Liver (tissue), 9 donors: ENCODE data around the gene MYO7A. TPM values are rescaled to one million over a fixed set of nuclear protein-coding genes. Genes with fewer than 3 reads are reported as not detected.

Experiments
- DNase-seq: peaks from one replicate; pipeline ENCODE4 v3.0.0-alpha.2; 2017; ENCODE audit warnings: low spot score
- H3K27ac ChIP-seq, 2 donors: one replicate each; pipeline ENCODE4 v1.7.0; 2013; ENCODE audit warnings: inconsistent platforms in 2 of 2, low read length in 2 of 2, control low read depth in 1 of 2, low read depth in 1 of 2, mild to moderate bottlenecking in 1 of 2
- H3K27me3 ChIP-seq, 4 donors: one replicate each; pipeline versions ENCODE4 v1.6.1 to v1.7.0; 2013; ENCODE audit warnings: low read length in 3 of 4, inconsistent platforms in 1 of 4, mild to moderate bottlenecking in 1 of 4, moderate library complexity in 1 of 4; ENCODE audit not compliant: control insufficient read depth in 4 of 4, insufficient read depth in 4 of 4
- H3K36me3 ChIP-seq, 4 donors: one replicate each; pipeline versions ENCODE4 v1.6.1 to v1.7.0; 2013; ENCODE audit warnings: low read length in 3 of 4, mild to moderate bottlenecking in 3 of 4, low read depth in 1 of 4, moderate library complexity in 1 of 4; ENCODE audit not compliant: control insufficient read depth in 4 of 4, insufficient read depth in 3 of 4
- H3K4me1 ChIP-seq, 4 donors: one replicate each; pipeline versions ENCODE4 v1.6.1 to v1.7.0; 2013; ENCODE audit warnings: low read length in 3 of 4, mild to moderate bottlenecking in 3 of 4, moderate library complexity in 1 of 4; ENCODE audit not compliant: control insufficient read depth in 4 of 4, insufficient read depth in 4 of 4
- H3K4me3 ChIP-seq, 3 donors: one replicate each; pipeline versions ENCODE4 v1.6.1 to v1.7.0; 2013; ENCODE audit warnings: low read length in 3 of 3, control low read depth in 1 of 3, low read depth in 1 of 3, mild to moderate bottlenecking in 1 of 3
- H3K9ac ChIP-seq, 2 donors: one replicate each; pipeline ENCODE4 v1.7.0; 2013; ENCODE audit warnings: low read length in 2 of 2, mild to moderate bottlenecking in 2 of 2, moderate library complexity in 2 of 2, control low read depth in 1 of 2, low read depth in 1 of 2
- H3K9me3 ChIP-seq, 4 donors: one replicate each; pipeline versions ENCODE4 v1.6.1 to v1.7.0; 2013; ENCODE audit warnings: low read length in 3 of 4; ENCODE audit not compliant: control insufficient read depth in 4 of 4
- FOXA2 ChIP-seq: IDR thresholded peaks from 2 replicates; pipeline ENCODE4 v1.6.1; 2016; ENCODE audit warnings: antibody characterized with exemption
- HNF4A ChIP-seq, 2 donors: conservative IDR thresholded peaks; 2 replicates each; pipeline ENCODE4 v1.6.1; 2016; ENCODE audit warnings: antibody characterized with exemption in 2 of 2, mild to moderate bottlenecking in 2 of 2
- HNF4G ChIP-seq: IDR thresholded peaks from 2 replicates; pipeline ENCODE4 v1.6.1; 2016; ENCODE audit warnings: antibody characterized with exemption
- JUND ChIP-seq, 2 donors: IDR thresholded peaks; 2 replicates each; pipeline ENCODE4 v1.6.1; 2016; ENCODE audit warnings: antibody characterized with exemption in 2 of 2
- NR2F2 ChIP-seq: IDR thresholded peaks from 2 replicates; pipeline ENCODE4 v1.6.1; 2016; ENCODE audit warnings: antibody characterized with exemption
- RXRA ChIP-seq, 2 donors: IDR thresholded peaks; 2 replicates each; pipeline ENCODE4 v1.6.1; 2017 to 2018; ENCODE audit warnings: antibody characterized with exemption in 2 of 2, mild to moderate bottlenecking in 1 of 2
- TAF1 ChIP-seq: conservative IDR thresholded peaks from 2 replicates; pipeline ENCODE4 v1.6.1; 2016; ENCODE audit warnings: antibody characterized with exemption, mild to moderate bottlenecking
- YY1 ChIP-seq: IDR thresholded peaks from 2 replicates; pipeline ENCODE4 v1.6.1; 2016; ENCODE audit warnings: antibody characterized with exemption, mild to moderate bottlenecking
- WGBS: extraction: QIAGEN DNeasy Blood & Tissue Kit; methylation state at CpG from one replicate; pipeline ENCODE4 v1.1.7; 2013; 5-methylcytosine and 5-hydroxymethylcytosine counted together
- polyA plus RNA-seq, 2 donors: library from polyadenylated mRNA; stranded (reverse) in 1 of 2; unstranded in 1 of 2; fragments of 200-250 nt in 1 of 2; fragments of >200 nt in 1 of 2; fragmentation: Nextera tagmentation in 1 of 2; extraction: Ambion mirVana in 1 of 2; gene quantifications; one replicate each; pipeline versions ENCODE4 v1.2.1 to v1.2.3, GENCODE V29; 2013 to 2015
- total RNA-seq, 2 donors: library from RNA; depleted of rRNA; stranded (reverse); fragments of >200 nt; gene quantifications; one replicate each; pipeline ENCODE4 v1.2.3, GENCODE V29; 2014
- TF ChIP-seq, protein P1 (sequence below): IDR thresholded peaks from 2 replicates; pipeline ENCODE4 v1.6.1; 2016; ENCODE audit warnings: antibody characterized with exemption
- TF ChIP-seq, protein P2 (sequence below): fragments of 150-350 bp; IDR thresholded peaks from 2 replicates; pipeline ENCODE4 v1.5.1; 2017; ENCODE audit warnings: improper control_type of control experiment, low read depth, low read length; ENCODE audit not compliant: missing input control
- TF ChIP-seq, protein P3 (sequence below): IDR thresholded peaks from 2 replicates; pipeline ENCODE4 v1.6.1; 2016; ENCODE audit warnings: antibody characterized with exemption, mild to moderate bottlenecking
- TF ChIP-seq, protein P4 (sequence below): IDR thresholded peaks from 2 replicates; pipeline ENCODE4 v1.6.1; 2016; ENCODE audit warnings: antibody characterized with exemption
- donor health status: healthy.
- donor health status: healthy.
- donor health status: healthy.
- donor health status: healthy.
- donor health status: healthy.

The MYO7A gene
- total and polyA plus RNA-seq, 4 donors, result 7.3 to 33.6 (median 11.3) TPM

DNA sequence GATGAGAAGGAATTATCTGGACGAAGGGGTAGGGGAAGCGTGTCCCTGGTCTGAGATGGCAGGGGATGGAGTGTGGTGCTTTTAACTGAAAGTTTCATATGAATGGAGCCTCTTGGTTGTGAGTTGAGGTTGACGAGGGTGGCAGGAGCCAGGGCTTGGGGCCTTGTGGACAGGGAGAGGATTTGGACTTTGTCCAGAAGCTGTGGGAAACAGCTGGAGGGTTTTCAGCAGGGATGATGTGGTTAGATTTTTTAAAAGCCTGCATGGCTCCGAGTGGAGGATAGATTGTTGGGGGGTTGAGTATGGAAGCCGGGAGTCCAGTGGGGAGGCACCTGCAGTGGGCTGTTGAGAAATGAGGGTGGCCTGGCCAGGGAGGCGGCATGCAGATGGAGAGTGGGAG lies 24.8 kb downstream of the MYO7A start:
- no peak overlapping the region for H3K4me3 ChIP-seq
- H3K9ac ChIP-seq, result no peak overlapping the region
- H3K36me3 ChIP-seq, result peaks cover 0 to 18% (median 1%) of the 10 kb centered on the region in 4 donors
- H3K9me3 ChIP-seq, result no peaks in the 10 kb centered on the region
- TF ChIP-seq, protein P1, sequence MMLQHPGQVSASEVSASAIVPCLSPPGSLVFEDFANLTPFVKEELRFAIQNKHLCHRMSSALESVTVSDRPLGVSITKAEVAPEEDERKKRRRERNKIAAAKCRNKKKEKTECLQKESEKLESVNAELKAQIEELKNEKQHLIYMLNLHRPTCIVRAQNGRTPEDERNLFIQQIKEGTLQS, result no peak
- TF ChIP-seq JUND (IDR thresholded peaks at IDR 0.05) (no peak), TAF1 (no peak), NR2F2 (no peak), HNF4G (no peak)
- TF ChIP-seq, protein P2, sequence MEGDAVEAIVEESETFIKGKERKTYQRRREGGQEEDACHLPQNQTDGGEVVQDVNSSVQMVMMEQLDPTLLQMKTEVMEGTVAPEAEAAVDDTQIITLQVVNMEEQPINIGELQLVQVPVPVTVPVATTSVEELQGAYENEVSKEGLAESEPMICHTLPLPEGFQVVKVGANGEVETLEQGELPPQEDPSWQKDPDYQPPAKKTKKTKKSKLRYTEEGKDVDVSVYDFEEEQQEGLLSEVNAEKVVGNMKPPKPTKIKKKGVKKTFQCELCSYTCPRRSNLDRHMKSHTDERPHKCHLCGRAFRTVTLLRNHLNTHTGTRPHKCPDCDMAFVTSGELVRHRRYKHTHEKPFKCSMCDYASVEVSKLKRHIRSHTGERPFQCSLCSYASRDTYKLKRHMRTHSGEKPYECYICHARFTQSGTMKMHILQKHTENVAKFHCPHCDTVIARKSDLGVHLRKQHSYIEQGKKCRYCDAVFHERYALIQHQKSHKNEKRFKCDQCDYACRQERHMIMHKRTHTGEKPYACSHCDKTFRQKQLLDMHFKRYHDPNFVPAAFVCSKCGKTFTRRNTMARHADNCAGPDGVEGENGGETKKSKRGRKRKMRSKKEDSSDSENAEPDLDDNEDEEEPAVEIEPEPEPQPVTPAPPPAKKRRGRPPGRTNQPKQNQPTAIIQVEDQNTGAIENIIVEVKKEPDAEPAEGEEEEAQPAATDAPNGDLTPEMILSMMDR, result no peak
- WGBS, result 87% methylated on average over 6 of the region's 6 CpGs
- no peaks in the 10 kb centered on the region for H3K27me3 ChIP-seq
- peaks cover 9 to 22% (median 16%) of the 10 kb centered on the region in 4 donors for H3K4me1 ChIP-seq
- DNase-seq, result no peak
- H3K27ac ChIP-seq, result no peak overlapping the region

DNA sequence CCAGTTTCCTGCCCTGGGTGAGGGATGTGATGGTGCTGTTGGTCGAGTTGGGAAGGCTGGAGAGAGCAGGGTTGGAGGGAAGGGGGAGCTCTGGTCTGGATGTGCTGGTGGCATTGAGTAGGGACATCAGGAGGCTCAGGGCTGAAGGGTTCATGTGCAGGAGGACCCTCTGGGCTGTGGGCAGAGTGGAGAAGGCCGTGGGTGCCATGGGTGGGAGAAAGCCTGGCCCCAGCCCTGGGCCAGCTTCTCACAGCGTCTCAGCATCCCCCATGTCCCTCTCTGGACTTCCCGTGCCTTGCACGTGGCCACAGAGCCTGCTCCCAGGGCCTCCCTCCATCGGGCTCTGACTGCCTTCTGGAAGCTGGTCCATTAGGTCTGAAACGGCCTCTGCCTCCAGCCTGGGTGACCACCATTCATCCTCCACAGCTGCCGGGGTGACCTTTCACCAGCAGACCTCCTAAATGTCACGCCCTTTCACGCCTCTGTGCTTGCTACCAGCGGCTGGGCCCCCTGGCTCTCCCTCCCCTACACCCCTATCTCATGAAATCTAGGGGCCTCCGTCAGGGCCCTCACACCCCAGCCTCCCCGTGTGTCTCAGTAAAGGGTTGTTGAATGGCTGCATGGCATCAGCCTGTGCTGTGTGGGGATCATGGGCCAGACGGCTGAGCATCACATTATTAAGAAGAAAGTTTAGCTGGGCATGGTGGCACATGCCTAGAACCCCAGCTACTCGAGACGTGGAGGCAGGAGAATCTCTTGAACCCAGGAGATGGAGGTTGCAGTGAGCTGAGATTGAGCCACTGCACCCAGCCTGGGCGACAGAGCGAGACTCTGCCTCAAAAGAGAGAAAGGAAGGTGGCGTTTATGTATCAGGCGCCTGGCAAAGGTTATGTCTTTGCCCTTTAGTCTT lies 25.5 kb downstream of the MYO7A start:
- no peak overlapping the region for H3K27ac ChIP-seq
- no peaks in the 10 kb centered on the region for H3K9me3 ChIP-seq
- H3K4me3 ChIP-seq, result no peak overlapping the region
- TF ChIP-seq, protein P3, sequence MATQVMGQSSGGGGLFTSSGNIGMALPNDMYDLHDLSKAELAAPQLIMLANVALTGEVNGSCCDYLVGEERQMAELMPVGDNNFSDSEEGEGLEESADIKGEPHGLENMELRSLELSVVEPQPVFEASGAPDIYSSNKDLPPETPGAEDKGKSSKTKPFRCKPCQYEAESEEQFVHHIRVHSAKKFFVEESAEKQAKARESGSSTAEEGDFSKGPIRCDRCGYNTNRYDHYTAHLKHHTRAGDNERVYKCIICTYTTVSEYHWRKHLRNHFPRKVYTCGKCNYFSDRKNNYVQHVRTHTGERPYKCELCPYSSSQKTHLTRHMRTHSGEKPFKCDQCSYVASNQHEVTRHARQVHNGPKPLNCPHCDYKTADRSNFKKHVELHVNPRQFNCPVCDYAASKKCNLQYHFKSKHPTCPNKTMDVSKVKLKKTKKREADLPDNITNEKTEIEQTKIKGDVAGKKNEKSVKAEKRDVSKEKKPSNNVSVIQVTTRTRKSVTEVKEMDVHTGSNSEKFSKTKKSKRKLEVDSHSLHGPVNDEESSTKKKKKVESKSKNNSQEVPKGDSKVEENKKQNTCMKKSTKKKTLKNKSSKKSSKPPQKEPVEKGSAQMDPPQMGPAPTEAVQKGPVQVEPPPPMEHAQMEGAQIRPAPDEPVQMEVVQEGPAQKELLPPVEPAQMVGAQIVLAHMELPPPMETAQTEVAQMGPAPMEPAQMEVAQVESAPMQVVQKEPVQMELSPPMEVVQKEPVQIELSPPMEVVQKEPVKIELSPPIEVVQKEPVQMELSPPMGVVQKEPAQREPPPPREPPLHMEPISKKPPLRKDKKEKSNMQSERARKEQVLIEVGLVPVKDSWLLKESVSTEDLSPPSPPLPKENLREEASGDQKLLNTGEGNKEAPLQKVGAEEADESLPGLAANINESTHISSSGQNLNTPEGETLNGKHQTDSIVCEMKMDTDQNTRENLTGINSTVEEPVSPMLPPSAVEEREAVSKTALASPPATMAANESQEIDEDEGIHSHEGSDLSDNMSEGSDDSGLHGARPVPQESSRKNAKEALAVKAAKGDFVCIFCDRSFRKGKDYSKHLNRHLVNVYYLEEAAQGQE, result no peak
- no peak for TF ChIP-seq FOXA2
- no peak for TF ChIP-seq RXRA (IDR thresholded peaks at IDR 0.05)
- TF ChIP-seq HNF4A (conservative IDR thresholded peaks at IDR 0.05), result no peak
- no peak for TF ChIP-seq YY1
- TF ChIP-seq NR2F2, result no peak
- TF ChIP-seq, protein P4, sequence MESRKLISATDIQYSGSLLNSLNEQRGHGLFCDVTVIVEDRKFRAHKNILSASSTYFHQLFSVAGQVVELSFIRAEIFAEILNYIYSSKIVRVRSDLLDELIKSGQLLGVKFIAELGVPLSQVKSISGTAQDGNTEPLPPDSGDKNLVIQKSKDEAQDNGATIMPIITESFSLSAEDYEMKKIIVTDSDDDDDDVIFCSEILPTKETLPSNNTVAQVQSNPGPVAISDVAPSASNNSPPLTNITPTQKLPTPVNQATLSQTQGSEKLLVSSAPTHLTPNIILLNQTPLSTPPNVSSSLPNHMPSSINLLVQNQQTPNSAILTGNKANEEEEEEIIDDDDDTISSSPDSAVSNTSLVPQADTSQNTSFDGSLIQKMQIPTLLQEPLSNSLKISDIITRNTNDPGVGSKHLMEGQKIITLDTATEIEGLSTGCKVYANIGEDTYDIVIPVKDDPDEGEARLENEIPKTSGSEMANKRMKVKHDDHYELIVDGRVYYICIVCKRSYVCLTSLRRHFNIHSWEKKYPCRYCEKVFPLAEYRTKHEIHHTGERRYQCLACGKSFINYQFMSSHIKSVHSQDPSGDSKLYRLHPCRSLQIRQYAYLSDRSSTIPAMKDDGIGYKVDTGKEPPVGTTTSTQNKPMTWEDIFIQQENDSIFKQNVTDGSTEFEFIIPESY, result no peak
- no peak overlapping the region for H3K9ac ChIP-seq
- 89% methylated on average over 20 of the region's 20 CpGs for WGBS
- DNase-seq, result no peak
- peaks cover 9 to 22% (median 16%) of the 10 kb centered on the region in 4 donors for H3K4me1 ChIP-seq
- peaks cover 0 to 20% (median 2%) of the 10 kb centered on the region in 4 donors for H3K36me3 ChIP-seq
- no peaks in the 10 kb centered on the region for H3K27me3 ChIP-seq
